NCI-H146 (cell line): ENCODE measurements around the gene RDH5.
A peak's percentile ranks its signal among the peaks of the same experiment; 100 is the strongest.

Experiments used
- DNase-seq: peaks from one replicate; lab custom pipeline; 2025; lab: John Stamatoyannopoulos, UW

RDH5 gene

GRCh38 chr12:55728186-55728938 lies 8.2 kb downstream of the RDH5 start:
- DNase-seq = peak; percentile 73

GRCh38 chr12:55728939-55729818 lies 9.0 kb downstream of the RDH5 start, which contains the start of gene CD63:
CD63 (minus strand) TSS chr12:55729009; CDS start chr12:55728341, 668 bp downstream.
- DNase-seq = peak; percentile 95

- peak; percentile 62 for DNase-seq
Measured at GRCh38 chr12:55729819-55730818, 9.9 kb downstream of the RDH5 start.

- no peak for DNase-seq
Measured at GRCh38 chr12:55732288-55732687, 12.1 kb downstream of the RDH5 start.

GRCh38 chr12:55733021-55733555 lies 12.9 kb downstream of the RDH5 start:
- DNase-seq = no peak

- DNase-seq = no peak
Measured at GRCh38 chr12:55733858-55734257, 13.7 kb downstream of the RDH5 start.

- no peak for DNase-seq
Measured at GRCh38 chr12:55734595-55734994, 14.4 kb downstream of the RDH5 start.

- DNase-seq = no peak
Measured at GRCh38 chr12:55736076-55736475, 15.9 kb downstream of the RDH5 start.

GRCh38 chr12:55736780-55737580 lies 16.8 kb downstream of the RDH5 start:
- peak; percentile 84 for DNase-seq

GRCh38 chr12:55737581-55738122 lies 17.5 kb downstream of the RDH5 start:
- peak; percentile 26 for DNase-seq

GRCh38 chr12:55738123-55739024 lies 18.2 kb downstream of the RDH5 start:
- DNase-seq = peak; percentile 94

GRCh38 chr12:55739025-55739378 lies 18.8 kb downstream of the RDH5 start:
- no peak for DNase-seq

GRCh38 chr12:55741931-55742680 lies 21.9 kb downstream of the RDH5 start:
- no peak for DNase-seq

- peak; percentile 86 for DNase-seq
Measured at GRCh38 chr12:55742719-55743405, 22.7 kb downstream of the RDH5 start, which contains the start of gene GDF11. GDF11 (plus strand) TSS chr12:55743122; CDS start chr12:55743317, 195 bp downstream.

- DNase-seq = peak; percentile 66
Measured at GRCh38 chr12:55743406-55744339, 23.5 kb downstream of the RDH5 start.

- DNase-seq = no peak
Measured at GRCh38 chr12:55744340-55745030, 24.3 kb downstream of the RDH5 start.
